Measurements from ENCODE around the gene NCAN.
"Not testable (repeated sequence)": the region's sequence is repeated elsewhere in the genome, so short reads cannot be mapped to it uniquely, and the experiment has no call there.

- TF ChIP-seq POLR2AphosphoS5 (IDR thresholded peaks at IDR 0.05; ENCODE audit: borderline replicate concordance, low read depth, low read length); EZH2 (IDR thresholded peaks at IDR 0.05): not testable (repeated sequence)
Measured at GRCh38 chr19:19253409-19253808, 41.7 kb downstream of the NCAN start.

Measured in SK-N-MC (cell line).